ENCODE data around the gene GMEB2. TPM values are rescaled to one million over a fixed set of nuclear protein-coding genes. Genes with fewer than 3 reads are reported as not detected.
"Not testable (repeated sequence)": the region's sequence is repeated elsewhere in the genome, so short reads cannot be mapped to it uniquely, and the experiment has no call there.

The GMEB2 gene
- total and polyA plus RNA-seq, 4 donors = 5.9 to 12.0 (median 10.2) TPM

DNA sequence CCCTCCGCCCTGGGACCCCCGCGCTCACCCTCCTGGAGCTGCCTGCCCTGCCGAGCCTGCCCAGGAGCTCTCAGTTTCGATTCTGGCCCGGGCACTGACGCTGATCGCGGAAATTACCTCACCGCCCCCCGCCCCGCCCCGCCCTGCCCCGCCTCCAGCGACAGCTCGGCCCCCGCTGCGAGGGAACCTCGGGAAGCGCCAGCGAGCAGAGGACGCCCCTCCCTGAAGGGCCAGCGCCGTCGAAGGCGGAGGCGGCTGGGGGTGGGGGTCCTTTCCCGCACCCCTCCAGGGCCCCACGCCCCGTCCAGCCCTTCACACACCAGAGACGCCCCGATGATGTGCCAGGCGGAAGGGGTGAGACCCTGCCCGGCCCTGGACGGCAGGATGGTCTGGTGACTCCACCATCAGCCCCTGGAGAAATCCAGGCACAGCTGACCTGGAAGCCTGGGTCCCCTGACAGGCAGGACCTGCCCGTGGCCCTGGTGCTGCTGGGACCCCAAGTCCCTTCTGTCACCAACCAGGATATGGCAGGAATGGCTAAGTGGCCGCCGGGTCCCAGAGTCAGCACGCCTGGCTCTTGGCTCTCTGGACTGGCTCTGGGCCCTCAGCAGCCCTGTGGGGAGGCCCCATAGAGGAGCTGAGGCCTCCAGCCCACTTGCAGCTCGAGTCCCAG lies 52.6 kb downstream of the GMEB2 start, which contains the start of gene HELZ2:
Gene HELZ2, minus strand, starts transcription at position 84 of the 673 bp plus-strand sequence. CDS start 1,854 bp downstream, outside the sequence.
- no peaks in the 10 kb centered on the region for H3K9me3 ChIP-seq (ENCODE audit: control insufficient read depth, insufficient read depth, low read length)

GRCh38 chr20:63573647-63574131 lies 53.2 kb downstream of the GMEB2 start:
- Histone ChIP-seq H3K27ac (ENCODE audit: low read depth, low read length) (no peak overlapping the region), H3K27me3 (ENCODE audit: control insufficient read depth, insufficient read depth, low read length) (peaks cover 8% of the 10 kb centered on the region), H3K4me1 (ENCODE audit: control insufficient read depth, insufficient read depth, low read length) (peaks cover 28% of the 10 kb centered on the region), H3K36me3 (ENCODE audit: control insufficient read depth, insufficient read depth, low read length) (peaks cover 14% of the 10 kb centered on the region), H3K9me3 (ENCODE audit: control insufficient read depth, insufficient read depth, low read length) (no peaks in the 10 kb centered on the region), H3K4me3 (ENCODE audit: low read depth, low read length) (peak overlapping the region; percentile 57)
- 6% methylated on average over 14 of the region's 24 CpGs for WGBS (ENCODE audit: insufficient coverage)
- DNase-seq (ENCODE audit: low read depth in 4 of 6, low spot score in 6 of 6) = peak in 2 of 6 donors; percentile 2 to 18

More for the DNA sequence above, 52.6 kb downstream of the GMEB2 start, which contains the start of gene HELZ2:
- WGBS (ENCODE audit: insufficient coverage) = 8% methylated on average over 28 of the region's 40 CpGs
- DNase-seq (ENCODE audit: low read depth in 4 of 6, low spot score in 6 of 6) = peak in 2 of 6 donors; percentile 49 to 74
- H3K4me1 ChIP-seq (ENCODE audit: control insufficient read depth, insufficient read depth, low read length) = peaks cover 25% of the 10 kb centered on the region
- H3K27me3 ChIP-seq (ENCODE audit: control insufficient read depth, insufficient read depth, low read length) = peaks cover 11% of the 10 kb centered on the region
- H3K36me3 ChIP-seq (ENCODE audit: control insufficient read depth, insufficient read depth, low read length) = peaks cover 14% of the 10 kb centered on the region
- H3K4me3 ChIP-seq (ENCODE audit: low read depth, low read length) = peak within 1 kb of the TSS; percentile 57
- no peak within 1 kb of the TSS for H3K27ac ChIP-seq (ENCODE audit: low read depth, low read length)

DNA sequence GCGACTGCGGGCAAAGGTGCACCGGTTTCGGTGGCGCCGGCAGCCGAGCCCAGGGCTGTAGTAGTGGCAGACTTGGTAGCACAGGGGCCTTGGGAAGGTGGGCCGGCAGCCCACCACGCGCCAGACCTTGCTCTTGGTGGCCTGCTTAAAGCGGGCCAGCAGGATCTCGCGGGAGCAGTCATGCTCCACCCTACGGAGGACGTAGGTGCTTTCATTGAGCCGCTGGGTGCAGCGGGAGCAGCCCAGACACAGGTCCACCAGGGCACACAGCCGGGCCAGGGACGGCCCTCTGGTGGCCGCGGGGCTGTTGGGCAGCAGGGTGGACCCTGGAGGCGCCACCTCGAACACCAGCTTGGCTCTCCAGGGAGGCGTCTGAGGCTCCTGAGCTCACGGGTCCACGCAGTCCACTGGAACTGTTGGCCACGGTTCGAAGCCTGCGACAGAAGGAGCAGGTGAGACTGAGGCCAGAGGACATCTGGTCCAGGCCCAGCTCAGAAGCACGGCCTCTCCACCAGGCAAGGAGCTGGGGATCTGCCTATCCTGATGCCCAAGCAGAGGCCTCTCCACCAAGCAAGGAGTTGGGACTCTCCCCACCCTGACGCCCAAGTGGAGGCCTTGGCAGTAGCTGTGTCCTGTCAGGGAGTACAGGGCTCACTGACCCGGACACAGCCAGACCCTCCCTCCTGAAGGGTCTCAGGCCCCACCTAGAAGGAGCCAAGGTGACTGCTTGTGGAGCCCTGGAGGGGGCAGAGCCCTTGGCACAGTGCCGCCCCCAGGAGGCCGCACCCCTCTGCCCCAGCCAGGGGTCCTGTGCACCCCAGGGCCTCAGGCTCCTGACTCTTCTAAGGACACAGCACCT lies 53.9 kb downstream of the GMEB2 start:
- no peaks in the 10 kb centered on the region for H3K9me3 ChIP-seq (ENCODE audit: control insufficient read depth, insufficient read depth, low read length)
- H3K36me3 ChIP-seq (ENCODE audit: control insufficient read depth, insufficient read depth, low read length) = peaks cover 20% of the 10 kb centered on the region
- no peak for DNase-seq (ENCODE audit: low read depth in 4 of 6, low spot score in 6 of 6)
- peaks cover 8% of the 10 kb centered on the region for H3K27me3 ChIP-seq (ENCODE audit: control insufficient read depth, insufficient read depth, low read length)
- 92% methylated on average over 32 of the region's 34 CpGs for WGBS (ENCODE audit: insufficient coverage)
- no peak overlapping the region for H3K27ac ChIP-seq (ENCODE audit: low read depth, low read length)
- peak overlapping the region; percentile 57 for H3K4me3 ChIP-seq (ENCODE audit: low read depth, low read length)
- H3K4me1 ChIP-seq (ENCODE audit: control insufficient read depth, insufficient read depth, low read length) = peaks cover 28% of the 10 kb centered on the region

DNA sequence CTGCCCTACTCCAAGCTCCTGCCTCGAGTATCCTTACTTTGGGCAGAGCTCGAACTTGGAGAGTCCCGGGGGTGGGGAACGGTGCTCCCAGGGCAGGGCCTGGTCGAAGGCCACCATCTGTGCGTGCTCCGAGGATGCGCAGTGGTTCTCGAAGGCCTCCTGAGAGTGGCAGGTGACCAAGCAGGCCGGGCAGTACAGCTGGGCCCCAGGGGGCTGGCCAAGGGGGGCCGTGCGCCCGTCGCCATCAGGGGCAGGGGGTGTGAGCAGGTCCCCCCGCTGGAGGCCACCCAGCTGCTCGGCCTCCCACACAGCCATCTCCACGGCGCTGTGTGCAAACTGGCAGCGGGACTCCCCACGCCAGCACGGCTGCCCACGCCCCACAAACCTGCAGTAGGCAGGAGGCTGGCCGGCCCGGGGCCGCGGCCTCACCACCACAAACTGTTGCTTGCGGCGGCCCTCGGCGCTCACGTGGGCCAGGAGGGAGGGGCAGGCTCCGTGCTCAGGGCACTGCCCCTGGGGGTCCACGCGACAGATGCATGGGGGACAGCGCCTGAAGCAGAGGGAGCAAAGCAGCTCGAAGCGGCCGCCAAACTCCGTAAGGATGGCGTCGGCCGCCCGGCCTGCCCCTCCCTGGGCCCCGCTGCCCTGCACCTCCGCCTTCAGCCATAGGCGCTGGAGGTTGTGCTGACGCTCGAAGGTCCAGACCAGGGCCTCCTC lies 54.7 kb downstream of the GMEB2 start:
- Histone ChIP-seq H3K9me3 (ENCODE audit: control insufficient read depth, insufficient read depth, low read length) (no peaks in the 10 kb centered on the region), H3K4me3 (ENCODE audit: low read depth, low read length) (no peak overlapping the region), H3K27ac (ENCODE audit: low read depth, low read length) (no peak overlapping the region), H3K36me3 (ENCODE audit: control insufficient read depth, insufficient read depth, low read length) (peaks cover 22% of the 10 kb centered on the region), H3K4me1 (ENCODE audit: control insufficient read depth, insufficient read depth, low read length) (peaks cover 22% of the 10 kb centered on the region), H3K27me3 (ENCODE audit: control insufficient read depth, insufficient read depth, low read length) (peaks cover 6% of the 10 kb centered on the region)
- DNase-seq (ENCODE audit: low read depth in 4 of 6, low spot score in 6 of 6) = no peak
- 88% methylated on average over 48 of the region's 48 CpGs for WGBS (ENCODE audit: insufficient coverage)

- not testable (repeated sequence) for H3K27me3 ChIP-seq (ENCODE audit: control insufficient read depth, insufficient read depth, low read length); H3K9me3 ChIP-seq (ENCODE audit: control insufficient read depth, insufficient read depth, low read length); H3K4me3 ChIP-seq (ENCODE audit: low read depth, low read length); H3K27ac ChIP-seq (ENCODE audit: low read depth, low read length); DNase-seq (ENCODE audit: low read depth in 4 of 6, low spot score in 6 of 6)
- peaks cover 21% of the 10 kb centered on the region for H3K4me1 ChIP-seq (ENCODE audit: control insufficient read depth, insufficient read depth, low read length)
- H3K36me3 ChIP-seq (ENCODE audit: control insufficient read depth, insufficient read depth, low read length) = peaks cover 30% of the 10 kb centered on the region
- WGBS (ENCODE audit: insufficient coverage) = no CpG with 5 or more reads among the region's 11 CpGs
These were observed 55.8 kb downstream of the GMEB2 start for GRCh38 chr20:63571087-63571478.

- H3K27ac ChIP-seq (ENCODE audit: low read depth, low read length) = no peak overlapping the region
- H3K9me3 ChIP-seq (ENCODE audit: control insufficient read depth, insufficient read depth, low read length) = no peaks in the 10 kb centered on the region
- no peak overlapping the region for H3K4me3 ChIP-seq (ENCODE audit: low read depth, low read length)
- peaks cover 36% of the 10 kb centered on the region for H3K36me3 ChIP-seq (ENCODE audit: control insufficient read depth, insufficient read depth, low read length)
- peaks cover 21% of the 10 kb centered on the region for H3K4me1 ChIP-seq (ENCODE audit: control insufficient read depth, insufficient read depth, low read length)
- 89% methylated on average over 27 of the region's 28 CpGs for WGBS (ENCODE audit: insufficient coverage)
- H3K27me3 ChIP-seq (ENCODE audit: control insufficient read depth, insufficient read depth, low read length) = peaks cover 6% of the 10 kb centered on the region
- no peak for DNase-seq (ENCODE audit: low read depth in 4 of 6, low spot score in 6 of 6)
These were observed 56.4 kb downstream of the GMEB2 start for GRCh38 chr20:63570281-63571086.

DNA sequence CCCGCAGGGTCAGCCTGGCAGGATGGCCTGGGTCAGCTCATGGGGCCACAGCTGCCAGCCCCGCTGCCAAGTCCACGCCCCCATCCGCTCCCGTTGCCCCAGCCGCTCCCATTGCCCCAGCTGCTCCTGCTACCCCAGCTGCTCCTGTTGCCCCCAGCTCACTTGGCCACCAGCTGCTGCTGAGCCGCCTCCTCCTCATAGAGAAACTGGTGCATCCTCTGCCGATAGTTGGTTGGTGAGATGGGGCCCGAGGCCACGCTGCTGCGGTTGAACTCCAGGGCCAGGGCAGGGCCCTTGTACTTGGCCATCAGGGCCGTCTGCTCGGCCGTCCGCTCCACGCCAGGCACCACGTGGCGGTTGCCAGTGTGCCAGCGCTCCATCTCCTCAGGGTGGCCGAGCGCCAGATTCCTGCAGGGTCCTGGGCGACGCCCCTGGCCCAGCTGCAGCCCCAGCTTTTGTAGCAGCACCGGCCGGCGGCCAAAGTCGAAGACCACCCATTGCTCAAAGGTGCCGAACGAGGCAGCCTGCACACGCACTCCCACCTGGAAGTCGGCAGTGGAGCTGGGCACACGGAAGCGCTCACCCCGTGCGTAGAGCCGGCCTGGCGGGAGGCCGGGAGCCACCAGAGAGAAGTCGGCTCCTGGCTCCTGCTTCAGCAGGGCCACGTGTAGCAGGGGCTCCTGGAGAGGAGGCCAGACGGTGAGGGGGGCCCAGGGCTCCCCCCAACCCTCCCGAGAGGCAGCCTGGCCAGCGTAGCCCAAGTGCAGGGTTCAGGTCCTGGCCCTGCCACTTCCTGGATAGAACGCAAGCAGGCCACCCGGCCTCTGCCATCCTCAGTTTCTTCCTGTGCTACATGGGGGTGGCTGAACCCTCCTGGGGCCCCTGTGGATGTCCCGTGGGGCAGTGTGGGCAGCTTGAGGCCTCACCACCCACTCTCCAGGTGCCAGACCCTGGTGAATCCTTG lies 57.6 kb downstream of the GMEB2 start:
- Histone ChIP-seq H3K27ac (ENCODE audit: low read depth, low read length) (no peak overlapping the region), H3K27me3 (ENCODE audit: control insufficient read depth, insufficient read depth, low read length) (peaks cover 4% of the 10 kb centered on the region), H3K4me3 (ENCODE audit: low read depth, low read length) (no peak overlapping the region), H3K4me1 (ENCODE audit: control insufficient read depth, insufficient read depth, low read length) (peaks cover 17% of the 10 kb centered on the region), H3K9me3 (ENCODE audit: control insufficient read depth, insufficient read depth, low read length) (no peaks in the 10 kb centered on the region), H3K36me3 (ENCODE audit: control insufficient read depth, insufficient read depth, low read length) (peaks cover 48% of the 10 kb centered on the region)
- peak in 2 of 6 donors; percentile 22 to 29 for DNase-seq (ENCODE audit: low read depth in 4 of 6, low spot score in 6 of 6)
- WGBS (ENCODE audit: insufficient coverage) = 56% methylated on average over 45 of the region's 46 CpGs
